Panc1 (cell line): Measurements from ENCODE around the gene NACA2.

Source experiments
- CTCF ChIP-seq: fragments of 450-650 bp; IDR thresholded peaks from 2 replicates; pipeline ENCODE4 v1.5.1; 2017; ENCODE audit warnings: mild to moderate bottlenecking
- POLR2AphosphoS5 ChIP-seq: IDR thresholded peaks from 2 replicates; pipeline ENCODE4 v1.6.1; 2012; ENCODE audit warnings: mild to moderate bottlenecking, low read depth, low read length, moderate library complexity
- REST ChIP-seq, 2 experiments: IDR thresholded peaks; 2 replicates each; pipeline ENCODE4 v1.6.1; 2011 to 2012; ENCODE audit warnings: low read depth in 2 of 2, control low read depth in 1 of 2, low read length in 1 of 2, mild to moderate bottlenecking in 1 of 2, moderate library complexity in 1 of 2; ENCODE audit not compliant: insufficient read depth in 1 of 2

- TF ChIP-seq POLR2AphosphoS5 (no peak), CTCF (no peak), REST (IDR thresholded peaks at IDR 0.05; ENCODE audit: insufficient read depth in 1 of 2, low read depth in 2 of 2, low read length in 1 of 2) (no peak)
These were observed 36.8 kb downstream of the NACA2 start for GRCh38 chr17:61554209-61554608.
